Tibial artery (tissue), 4 donors: ENCODE measurements around the gene RNASEH1.

Source experiments
- DNase-seq, 2 donors: peaks; one replicate each; pipeline ENCODE4 v3.0.0-alpha.2; 2019
- H3K27ac ChIP-seq, 2 donors: fragments of 200-600 bp; sonication (generic) in 1 of 2; 1 replicate in 1 of 2; 2 replicates in 1 of 2; pipeline ENCODE4 v1.5.1; 2018 to 2019; ENCODE audit warnings: mild to moderate bottlenecking in 1 of 2
- H3K27me3 ChIP-seq, 2 donors: fragments of 200-600 bp; sonication (generic) in 1 of 2; one replicate each; pipeline versions ENCODE4 v1.5.1 to v1.6.0; 2016 to 2019
- H3K36me3 ChIP-seq, 3 donors: fragments of 200-600 bp; sonication (generic) in 2 of 3; one replicate each; pipeline ENCODE4 v1.5.1; 2016 to 2019; ENCODE audit warnings: mild to moderate bottlenecking in 2 of 3
- H3K4me1 ChIP-seq, 4 donors: fragments of 200-600 bp; sonication (generic) in 2 of 4; 1 replicate in 3 of 4; 2 replicates in 1 of 4; pipeline ENCODE4 v1.5.1; 2016 to 2019
- H3K4me3 ChIP-seq, 2 donors: fragments of 200-600 bp; sonication (generic) in 1 of 2; 1 replicate in 1 of 2; 2 replicates in 1 of 2; pipeline ENCODE4 v1.5.1; 2018 to 2019; ENCODE audit warnings: mild to moderate bottlenecking in 2 of 2
- H3K9me3 ChIP-seq, 3 donors: fragments of 200-600 bp; sonication (generic) in 1 of 3; one replicate each; pipeline ENCODE4 v1.5.1; 2016 to 2019
- intact Hi-C: fragments of 100-400 bp; cut with DNase I; formaldehyde crosslinking; loops from one replicate; pipeline ENCODE4 v1.15.0; 2023; ENCODE audit warnings: low total_unique reads
- TF ChIP-seq, protein P1 (sequence below), 2 experiments: fragments of 200-600 bp in 1 of 2; fragments of 450-650 bp in 1 of 2; IDR thresholded peaks; one replicate each; pipeline ENCODE4 v1.5.1; 2017 to 2019; ENCODE audit warnings: antibody characterized with exemption in 2 of 2, mild to moderate bottlenecking in 1 of 2, moderate library complexity in 1 of 2

RNASEH1 gene

DNA sequence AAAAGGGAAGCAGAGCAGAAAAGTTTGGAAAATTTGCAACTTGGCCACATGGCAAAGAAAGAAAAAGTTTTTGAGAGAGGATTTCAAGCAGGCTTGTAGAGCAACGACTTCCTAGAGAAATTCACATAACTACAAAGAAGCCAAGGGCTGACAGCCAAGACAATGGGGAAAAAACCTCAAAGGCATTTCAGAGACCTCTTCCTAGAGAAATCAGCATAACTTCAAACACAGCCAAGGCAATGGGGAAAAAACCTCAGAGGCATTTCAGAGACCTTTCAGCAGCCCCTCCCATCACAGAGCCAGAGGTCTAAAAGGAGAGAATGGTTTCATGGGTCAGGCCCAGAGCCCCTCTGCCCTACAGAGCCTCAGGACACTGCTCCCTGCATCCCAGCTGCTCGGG lies 46.0 kb downstream of the RNASEH1 start:
- intact Hi-C loops: no loop called here
- no peak overlapping the region for H3K4me3 ChIP-seq
- no peak for DNase-seq
- H3K36me3 ChIP-seq: peaks cover 45 to 64% (median 50%) of the 10 kb centered on the region in 3 donors
- H3K9me3 ChIP-seq: no peaks in the 10 kb centered on the region
- TF ChIP-seq, protein P1, sequence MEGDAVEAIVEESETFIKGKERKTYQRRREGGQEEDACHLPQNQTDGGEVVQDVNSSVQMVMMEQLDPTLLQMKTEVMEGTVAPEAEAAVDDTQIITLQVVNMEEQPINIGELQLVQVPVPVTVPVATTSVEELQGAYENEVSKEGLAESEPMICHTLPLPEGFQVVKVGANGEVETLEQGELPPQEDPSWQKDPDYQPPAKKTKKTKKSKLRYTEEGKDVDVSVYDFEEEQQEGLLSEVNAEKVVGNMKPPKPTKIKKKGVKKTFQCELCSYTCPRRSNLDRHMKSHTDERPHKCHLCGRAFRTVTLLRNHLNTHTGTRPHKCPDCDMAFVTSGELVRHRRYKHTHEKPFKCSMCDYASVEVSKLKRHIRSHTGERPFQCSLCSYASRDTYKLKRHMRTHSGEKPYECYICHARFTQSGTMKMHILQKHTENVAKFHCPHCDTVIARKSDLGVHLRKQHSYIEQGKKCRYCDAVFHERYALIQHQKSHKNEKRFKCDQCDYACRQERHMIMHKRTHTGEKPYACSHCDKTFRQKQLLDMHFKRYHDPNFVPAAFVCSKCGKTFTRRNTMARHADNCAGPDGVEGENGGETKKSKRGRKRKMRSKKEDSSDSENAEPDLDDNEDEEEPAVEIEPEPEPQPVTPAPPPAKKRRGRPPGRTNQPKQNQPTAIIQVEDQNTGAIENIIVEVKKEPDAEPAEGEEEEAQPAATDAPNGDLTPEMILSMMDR (IDR thresholded peaks at IDR 0.05): no peak
- H3K27ac ChIP-seq: no peak overlapping the region
- no peaks in the 10 kb centered on the region for H3K27me3 ChIP-seq
- peaks cover 0 to under 1% (median 0%) of the 10 kb centered on the region in 4 donors for H3K4me1 ChIP-seq

DNA sequence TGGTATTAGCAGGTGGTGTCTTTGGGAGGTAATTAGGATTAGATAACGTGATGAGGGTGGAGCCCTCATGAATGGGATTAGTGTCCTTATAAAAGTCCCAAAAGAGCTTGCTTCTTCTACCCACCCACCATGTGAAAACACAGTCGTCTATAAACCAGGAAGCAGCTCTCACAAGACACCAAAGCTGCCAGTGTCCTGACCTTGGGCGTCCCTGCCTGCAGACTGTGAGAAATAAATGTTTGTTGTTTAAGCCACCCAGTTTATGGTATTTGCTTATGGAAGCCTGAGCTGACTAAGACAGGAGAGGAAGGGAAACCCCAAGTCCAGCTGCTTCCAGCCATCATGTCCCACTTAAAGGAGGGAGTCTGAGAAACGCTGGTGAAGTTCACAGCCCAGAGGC lies 52.4 kb downstream of the RNASEH1 start:
- no peaks in the 10 kb centered on the region for H3K4me1 ChIP-seq
- no peak overlapping the region for H3K27ac ChIP-seq
- H3K27me3 ChIP-seq: no peaks in the 10 kb centered on the region
- no peak overlapping the region for H3K4me3 ChIP-seq
- no peaks in the 10 kb centered on the region for H3K9me3 ChIP-seq
- intact Hi-C loops: no loop called here
- peaks cover 44 to 77% (median 58%) of the 10 kb centered on the region in 3 donors for H3K36me3 ChIP-seq
- DNase-seq: no peak
- TF ChIP-seq, protein P1 (IDR thresholded peaks at IDR 0.05): no peak

DNA sequence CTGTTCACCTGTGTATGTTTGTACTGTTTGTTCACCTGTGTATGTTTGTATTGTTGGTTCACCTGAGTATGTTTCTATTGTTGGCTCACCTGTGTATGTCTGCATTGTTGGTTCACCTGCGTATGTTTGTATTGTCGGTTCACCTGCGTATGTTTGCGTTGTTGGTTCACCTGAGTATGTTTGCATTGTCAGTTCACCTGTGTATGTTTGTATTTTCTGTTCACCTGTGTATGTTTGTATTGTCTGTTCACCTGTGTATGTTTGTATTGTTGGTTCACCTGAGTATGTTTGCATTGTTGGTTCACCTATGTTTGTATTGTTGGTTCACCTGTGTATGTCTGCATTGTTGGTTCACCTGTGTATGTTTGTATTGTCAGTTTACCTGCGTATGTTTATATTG lies 53.4 kb downstream of the RNASEH1 start:
- TF ChIP-seq, protein P1 (IDR thresholded peaks at IDR 0.05): no peak
- peaks cover 50 to 77% (median 57%) of the 10 kb centered on the region in 3 donors for H3K36me3 ChIP-seq
- no peaks in the 10 kb centered on the region for H3K4me1 ChIP-seq
- no peaks in the 10 kb centered on the region for H3K27me3 ChIP-seq
- intact Hi-C loops: no loop called here
- DNase-seq: no peak
- no peak overlapping the region for H3K27ac ChIP-seq
- H3K9me3 ChIP-seq: no peaks in the 10 kb centered on the region
- H3K4me3 ChIP-seq: no peak overlapping the region

DNA sequence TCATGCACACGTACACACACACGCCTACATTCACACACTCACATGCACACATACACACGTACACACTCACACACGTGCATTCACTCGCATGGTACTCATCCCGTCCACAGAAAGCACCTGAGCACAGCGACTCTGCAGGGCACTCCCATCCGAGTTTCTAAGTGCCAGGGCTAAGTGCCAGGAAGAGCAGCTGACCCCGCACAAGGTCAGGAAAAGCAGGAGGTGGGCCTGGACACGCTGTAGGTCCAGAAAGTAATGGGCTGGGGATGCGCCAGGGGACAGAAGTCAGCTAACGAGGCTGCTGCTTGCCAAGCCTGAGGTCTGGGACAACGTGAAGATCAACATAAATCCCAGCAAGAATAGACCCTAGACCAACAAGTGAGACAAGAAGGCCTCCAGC lies 54.6 kb downstream of the RNASEH1 start:
- Histone ChIP-seq H3K27me3 (no peaks in the 10 kb centered on the region), H3K27ac (no peak overlapping the region), H3K4me3 (no peak overlapping the region), H3K36me3 (peaks cover 55 to 80% (median 67%) of the 10 kb centered on the region in 3 donors), H3K4me1 (no peaks in the 10 kb centered on the region), H3K9me3 (no peaks in the 10 kb centered on the region)
- DNase-seq: no peak
- TF ChIP-seq, protein P1 (IDR thresholded peaks at IDR 0.05): no peak
- intact Hi-C loops: no loop called here

DNA sequence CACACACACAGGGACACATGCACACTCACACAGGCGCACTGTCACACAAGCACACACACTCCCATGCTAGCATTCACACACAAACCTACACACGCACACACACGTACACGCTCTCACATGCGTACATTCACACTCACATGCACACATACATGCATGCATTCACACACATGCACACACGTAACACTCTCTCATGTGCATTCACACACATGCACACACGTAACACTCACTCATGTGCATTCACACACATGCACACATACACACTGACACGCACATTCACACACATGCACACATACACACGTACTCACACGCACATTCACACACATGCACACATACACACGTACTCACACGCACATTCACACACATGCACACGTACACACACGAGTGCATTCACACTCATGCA lies 55.1 kb downstream of the RNASEH1 start:
- Histone ChIP-seq H3K4me1 (no peaks in the 10 kb centered on the region), H3K4me3 (no peak overlapping the region), H3K36me3 (peaks cover 57 to 82% (median 71%) of the 10 kb centered on the region in 3 donors), H3K27ac (no peak overlapping the region), H3K27me3 (no peaks in the 10 kb centered on the region), H3K9me3 (no peaks in the 10 kb centered on the region)
- no peak for DNase-seq
- TF ChIP-seq, protein P1 (IDR thresholded peaks at IDR 0.05): no peak
- intact Hi-C loops: no loop called here

DNA sequence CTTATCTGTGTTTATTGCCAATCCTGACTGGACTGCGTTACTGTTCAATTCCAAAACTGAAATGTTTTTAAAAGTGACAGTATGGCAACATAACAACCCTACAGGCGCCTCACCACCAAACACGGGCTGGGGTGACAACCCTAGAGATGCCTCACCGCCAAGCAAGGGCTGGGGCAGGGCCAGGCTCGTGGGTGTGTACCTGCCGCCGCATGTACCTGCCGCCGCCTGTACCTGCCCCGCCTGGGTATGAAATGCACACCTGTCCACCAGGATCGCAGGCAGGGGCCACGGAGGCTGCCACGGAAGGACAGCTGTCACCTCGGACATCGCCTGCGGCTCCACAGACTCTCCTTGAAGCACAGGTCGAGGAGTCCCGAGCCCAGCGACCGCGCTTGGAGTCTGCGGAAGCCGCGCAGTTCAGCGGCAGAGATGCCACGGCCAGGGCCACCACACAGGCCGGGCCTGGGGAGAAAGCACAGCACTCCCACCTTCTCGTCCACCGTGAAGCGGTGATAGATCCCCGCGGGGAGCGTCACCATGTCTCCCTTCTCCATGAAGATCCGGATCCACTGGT lies 57.7 kb downstream of the RNASEH1 start:
- Histone ChIP-seq H3K27me3 (no peaks in the 10 kb centered on the region), H3K4me1 (no peaks in the 10 kb centered on the region), H3K36me3 (peaks cover 73 to 96% (median 84%) of the 10 kb centered on the region in 3 donors), H3K9me3 (no peaks in the 10 kb centered on the region), H3K27ac (no peak overlapping the region), H3K4me3 (no peak overlapping the region)
- intact Hi-C loops: no loop called here
- DNase-seq: no peak
- TF ChIP-seq, protein P1 (IDR thresholded peaks at IDR 0.05): no peak
